Vagina (tissue), 2 donors: Measurements from ENCODE around the gene ETNPPL.

Source experiments
- POLR2A ChIP-seq, 2 donors: fragments of 450-650 bp; IDR thresholded peaks; one replicate each; pipeline ENCODE4 v1.6.1; 2017; ENCODE audit warnings: antibody characterized with exemption in 2 of 2, mild to moderate bottlenecking in 2 of 2, moderate library complexity in 2 of 2
- POLR2AphosphoS5 ChIP-seq, 2 donors: sonication (generic); formaldehyde crosslinking; IDR thresholded peaks; one replicate each; pipeline ENCODE4 v1.9.0; 2017; ENCODE audit warnings: antibody characterized with exemption in 2 of 2, mild to moderate bottlenecking in 2 of 2, low read depth in 1 of 2; ENCODE audit not compliant: insufficient read depth in 1 of 2
- TF ChIP-seq, protein P1 (sequence below), 3 experiments: fragments of 450-650 bp in 2 of 3; fragments of 200-600 bp in 1 of 3; sonication (generic) in 1 of 3; IDR thresholded peaks; one replicate each; pipeline ENCODE4 v1.5.1; 2017 to 2019; ENCODE audit warnings: antibody characterized with exemption in 3 of 3, mild to moderate bottlenecking in 2 of 3, moderate library complexity in 2 of 3

DNA sequence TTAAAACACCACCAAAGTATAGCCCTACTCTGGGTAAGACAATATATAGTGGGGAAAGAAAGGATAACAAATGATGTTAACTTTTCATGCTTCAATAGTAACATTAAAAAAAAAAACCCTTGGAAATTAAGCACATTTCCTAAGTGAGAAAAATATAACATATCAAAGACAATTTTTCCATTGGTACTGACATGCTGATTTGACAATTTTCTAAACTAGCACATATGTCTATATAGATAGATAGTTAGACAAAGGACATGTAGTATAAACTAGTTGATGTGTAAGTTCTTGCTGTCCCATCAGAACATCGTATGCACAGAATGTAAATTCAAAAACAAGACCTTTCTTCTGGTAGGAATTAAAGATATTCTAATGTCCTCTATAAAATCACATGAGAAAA is 47.2 kb upstream of the ETNPPL start:
- TF ChIP-seq POLR2AphosphoS5 (IDR thresholded peaks at IDR 0.05; ENCODE audit: insufficient read depth in 1 of 2, low read depth in 1 of 2), result no peak
- TF ChIP-seq, protein P1, sequence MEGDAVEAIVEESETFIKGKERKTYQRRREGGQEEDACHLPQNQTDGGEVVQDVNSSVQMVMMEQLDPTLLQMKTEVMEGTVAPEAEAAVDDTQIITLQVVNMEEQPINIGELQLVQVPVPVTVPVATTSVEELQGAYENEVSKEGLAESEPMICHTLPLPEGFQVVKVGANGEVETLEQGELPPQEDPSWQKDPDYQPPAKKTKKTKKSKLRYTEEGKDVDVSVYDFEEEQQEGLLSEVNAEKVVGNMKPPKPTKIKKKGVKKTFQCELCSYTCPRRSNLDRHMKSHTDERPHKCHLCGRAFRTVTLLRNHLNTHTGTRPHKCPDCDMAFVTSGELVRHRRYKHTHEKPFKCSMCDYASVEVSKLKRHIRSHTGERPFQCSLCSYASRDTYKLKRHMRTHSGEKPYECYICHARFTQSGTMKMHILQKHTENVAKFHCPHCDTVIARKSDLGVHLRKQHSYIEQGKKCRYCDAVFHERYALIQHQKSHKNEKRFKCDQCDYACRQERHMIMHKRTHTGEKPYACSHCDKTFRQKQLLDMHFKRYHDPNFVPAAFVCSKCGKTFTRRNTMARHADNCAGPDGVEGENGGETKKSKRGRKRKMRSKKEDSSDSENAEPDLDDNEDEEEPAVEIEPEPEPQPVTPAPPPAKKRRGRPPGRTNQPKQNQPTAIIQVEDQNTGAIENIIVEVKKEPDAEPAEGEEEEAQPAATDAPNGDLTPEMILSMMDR (IDR thresholded peaks at IDR 0.05), result no peak
- no peak for TF ChIP-seq POLR2A (IDR thresholded peaks at IDR 0.05)
